Embryonic facial prominence (tissue), 1 donor: ENCODE data around the gene RICTOR.

Experiments used
- DNase-seq: peaks from one replicate; pipeline ENCODE4 v3.0.0-alpha.2; 2016; ENCODE audit errors: extremely low spot score

RICTOR gene

GRCh38 chr5:39092581-39093351, 18.6 kb upstream of the RICTOR start:
- DNase-seq: no peak

DNA sequence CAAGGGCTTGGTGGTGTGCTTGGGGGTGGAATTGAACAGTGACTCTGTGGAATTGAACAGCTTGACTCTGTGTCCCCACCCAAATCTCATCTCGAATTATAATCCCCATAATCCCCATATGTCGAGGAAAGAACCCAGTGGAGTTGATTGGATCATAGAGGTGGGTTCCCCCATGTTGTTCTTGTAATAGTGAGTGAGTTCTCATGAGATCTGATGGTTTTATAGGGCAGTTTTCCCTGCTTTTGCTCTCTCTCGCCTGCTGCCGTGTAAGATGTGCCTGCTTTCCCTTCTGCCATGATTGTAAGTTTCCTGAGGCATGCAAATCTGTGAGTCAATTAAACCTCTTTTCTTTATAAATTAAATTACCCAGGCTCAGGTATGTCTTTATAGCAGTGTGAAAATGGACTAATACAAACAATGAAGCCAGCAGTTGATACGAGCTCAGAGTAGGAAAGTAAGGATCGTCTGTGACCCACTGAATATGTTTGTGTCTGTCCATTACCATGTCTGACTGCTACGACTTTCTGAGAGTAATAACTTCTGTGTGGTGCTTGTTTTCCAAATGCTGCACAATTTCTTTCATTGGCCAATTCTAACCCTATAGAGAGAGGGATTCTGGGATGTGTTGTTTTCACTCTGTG, 17.9 kb upstream of the RICTOR start:
- DNase-seq: no peak

- DNase-seq: no peak
Observed at GRCh38 chr5:39083968-39084367, 9.8 kb upstream of the RICTOR start.

GRCh38 chr5:39082995-39083394, 8.8 kb upstream of the RICTOR start:
- DNase-seq: no peak

GRCh38 chr5:39080597-39081204, 6.5 kb upstream of the RICTOR start:
- no peak for DNase-seq

DNA sequence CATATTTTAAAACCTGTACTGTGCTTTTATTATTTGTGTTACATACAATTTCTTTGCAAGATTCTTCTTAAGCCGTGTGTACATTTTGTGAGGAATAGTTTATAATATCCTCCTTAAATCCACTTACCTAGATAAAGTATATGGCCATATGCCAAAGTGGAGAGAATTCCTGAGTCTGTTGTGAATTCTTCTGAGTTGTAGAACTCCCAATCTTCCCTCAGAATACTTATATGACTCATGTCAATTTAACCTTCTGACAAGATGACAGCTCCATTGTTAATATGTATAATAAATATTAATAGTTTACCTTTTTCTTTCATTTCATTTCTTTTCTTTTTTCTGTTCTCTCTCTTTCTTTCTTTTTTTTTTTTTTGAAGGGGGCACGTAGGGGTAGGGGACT, 6.0 kb upstream of the RICTOR start:
- DNase-seq: no peak

DNA sequence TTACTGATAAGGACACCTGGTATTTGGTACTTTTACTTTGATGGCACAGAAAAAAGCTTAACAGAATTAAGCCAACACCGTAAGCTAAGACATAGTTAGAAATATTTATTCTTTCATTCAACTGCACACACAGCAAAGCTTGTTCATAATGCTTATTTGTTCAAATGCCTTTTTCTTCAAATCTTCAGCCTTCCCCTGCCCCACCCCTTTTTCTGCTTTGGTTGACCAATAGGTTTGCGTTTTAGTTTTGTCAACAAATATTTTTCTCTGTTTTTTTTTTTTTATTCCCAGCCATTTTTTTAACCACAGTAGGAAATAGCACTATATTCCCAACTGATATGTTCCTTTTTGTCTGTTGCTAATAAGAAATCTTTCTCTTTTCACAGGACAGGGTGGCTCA, 4.9 kb upstream of the RICTOR start:
- DNase-seq: no peak

- DNase-seq: no peak
Observed at GRCh38 chr5:39076757-39077728, 2.8 kb upstream of the RICTOR start.

- DNase-seq: no peak
Observed at GRCh38 chr5:39076101-39076756, 2.0 kb upstream of the RICTOR start.

DNA sequence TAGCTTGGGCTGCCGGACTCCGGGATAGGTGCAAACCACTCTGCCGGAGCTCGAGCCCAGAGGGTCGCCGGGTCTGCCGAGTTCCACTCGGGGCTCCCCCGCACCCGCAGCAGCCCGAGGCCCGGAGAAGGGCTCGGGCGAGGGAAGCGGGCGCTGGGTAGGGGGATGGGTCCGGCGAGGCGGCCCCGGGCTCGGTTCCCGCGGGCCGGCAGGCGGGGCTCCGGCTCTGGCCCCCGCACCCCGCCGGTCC, 507 bp downstream of the RICTOR start:
- no peak for DNase-seq

- no peak for DNase-seq
Observed at GRCh38 chr5:39072925-39073766, 1.1 kb downstream of the RICTOR start.

- DNase-seq: no peak
Observed at GRCh38 chr5:39068099-39068498, 6.1 kb downstream of the RICTOR start.

- DNase-seq: no peak
Observed at GRCh38 chr5:39064450-39064849, 9.7 kb downstream of the RICTOR start.

DNA sequence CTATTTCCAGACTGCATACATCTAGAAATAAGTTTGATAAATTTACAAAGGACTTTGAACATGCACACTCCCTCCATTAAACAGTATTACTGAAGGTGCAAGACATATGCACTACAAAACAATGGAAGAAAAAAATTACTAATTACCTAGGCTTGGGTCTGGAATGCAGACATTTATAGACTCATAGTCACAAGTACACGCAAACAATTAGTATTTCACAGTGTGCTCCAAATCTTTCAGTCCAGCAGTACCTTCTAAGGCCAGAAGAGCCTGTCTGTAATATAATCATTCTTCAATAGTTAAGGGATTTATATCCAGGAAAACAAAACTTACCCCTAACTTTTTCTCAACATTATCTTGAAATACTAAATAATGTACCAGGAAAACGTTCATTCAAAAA, 11.2 kb downstream of the RICTOR start:
- no peak for DNase-seq

GRCh38 chr5:39062530-39062929, 11.7 kb downstream of the RICTOR start:
- DNase-seq: no peak

DNA sequence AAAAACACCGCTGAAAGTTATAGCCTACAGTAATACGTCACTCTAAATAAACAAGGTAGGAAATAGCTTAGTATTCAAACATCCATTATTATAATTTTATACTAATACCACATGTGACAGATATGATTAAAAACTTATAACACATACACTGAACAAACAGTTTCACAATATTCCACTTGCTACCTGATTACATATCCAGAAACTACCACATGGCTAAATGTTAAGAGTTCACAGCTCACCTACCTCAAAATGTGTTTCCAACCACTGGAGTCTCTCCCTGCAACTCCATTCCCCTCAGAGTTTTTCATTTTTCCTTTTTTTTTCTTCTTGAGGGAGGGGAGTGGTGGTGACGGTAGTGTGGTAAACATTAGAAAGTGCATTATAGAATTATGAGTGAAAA, 12.1 kb downstream of the RICTOR start:
- no peak for DNase-seq

- no peak for DNase-seq
Observed at GRCh38 chr5:39059064-39059463, 15.1 kb downstream of the RICTOR start.

DNA sequence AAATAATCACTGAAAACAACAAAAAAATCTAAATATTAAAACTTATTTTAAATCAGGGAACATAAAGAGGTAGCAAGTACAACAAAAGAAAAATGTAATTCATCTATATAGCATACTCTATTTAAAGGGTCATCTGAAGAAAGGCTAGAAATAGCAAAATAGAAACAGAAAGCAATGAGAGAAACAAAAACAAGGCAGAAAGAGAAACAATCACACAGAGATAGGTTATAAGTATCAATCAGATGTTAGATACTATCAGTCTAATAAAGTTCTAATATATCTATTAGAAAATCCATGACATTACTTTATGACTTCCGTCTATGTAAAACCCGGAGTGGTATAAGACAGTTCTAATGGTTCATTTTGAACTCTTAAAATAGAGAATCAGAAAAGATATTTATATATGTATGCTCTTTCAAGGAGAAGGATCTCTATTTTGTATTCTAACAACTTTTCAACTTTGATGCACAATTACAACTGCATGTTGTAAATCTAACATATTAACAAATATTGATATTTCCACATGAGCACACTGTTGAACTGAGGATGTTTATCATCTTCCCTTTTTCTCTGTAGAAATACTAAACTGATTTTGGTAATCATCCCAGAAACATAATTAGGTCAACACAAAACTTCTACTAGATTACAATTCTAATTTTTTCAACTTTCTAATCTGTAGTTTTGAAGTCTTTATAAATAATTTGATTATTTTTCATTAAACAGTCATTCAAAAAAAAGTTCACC, 15.8 kb downstream of the RICTOR start:
- no peak for DNase-seq

GRCh38 chr5:39057734-39058133, 16.5 kb downstream of the RICTOR start:
- DNase-seq: no peak

GRCh38 chr5:39055768-39056398, 18.3 kb downstream of the RICTOR start:
- DNase-seq: no peak
